NCI-H1436 treated with DMSO at 0.1 percent for 48 hours (cell line): Measurements from ENCODE around the gene GPR101.
"Not testable (repeated sequence)": the region's sequence is repeated elsewhere in the genome, so short reads cannot be mapped to it uniquely, and the experiment has no call there.

Source experiments
- DNase-seq: peaks from one replicate; lab custom pipeline; 2025; lab: John Stamatoyannopoulos, UW

The GPR101 gene

DNA sequence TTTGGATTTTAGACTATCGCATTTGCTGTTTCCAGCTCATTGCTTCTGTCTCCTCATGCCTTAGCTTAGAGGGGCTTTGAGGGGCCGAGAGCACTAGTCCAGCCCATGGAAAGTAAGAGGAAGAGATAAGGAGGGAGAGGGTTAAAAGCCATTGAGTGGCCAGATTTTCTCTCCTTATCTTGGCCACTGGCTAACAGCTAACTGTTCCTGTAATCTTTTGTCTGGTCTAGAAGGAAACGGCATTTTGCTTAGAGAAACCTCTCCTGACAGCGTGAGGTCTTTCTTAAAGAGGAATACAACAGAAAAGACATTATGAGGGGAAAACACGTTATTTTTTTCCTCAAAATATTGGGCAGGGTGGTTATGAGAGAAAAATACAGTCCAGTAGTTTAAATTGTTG is 7.9 kb downstream of the GPR101 start:
- no peak for DNase-seq

DNA sequence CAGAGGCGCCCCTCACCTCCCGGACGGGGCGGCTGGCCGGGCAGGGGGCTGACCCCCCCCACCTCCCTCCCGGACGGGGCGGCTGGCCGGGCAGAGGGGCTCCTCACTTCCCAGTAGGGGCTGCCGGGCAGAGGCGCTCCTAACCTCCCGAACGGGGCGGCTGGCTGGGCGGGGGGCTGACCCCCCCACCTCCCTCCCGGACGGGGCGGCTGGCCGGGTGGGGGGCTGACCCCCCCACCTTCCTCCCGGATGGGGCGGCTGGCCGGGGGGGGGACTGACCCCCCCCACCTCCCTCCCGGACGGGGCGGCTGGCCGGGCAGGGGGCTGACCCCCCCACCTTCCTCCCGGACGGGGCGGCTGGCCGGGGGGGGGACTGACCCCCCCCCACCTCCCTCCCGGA is 33.6 kb downstream of the GPR101 start:
- not testable (repeated sequence) for DNase-seq

DNA sequence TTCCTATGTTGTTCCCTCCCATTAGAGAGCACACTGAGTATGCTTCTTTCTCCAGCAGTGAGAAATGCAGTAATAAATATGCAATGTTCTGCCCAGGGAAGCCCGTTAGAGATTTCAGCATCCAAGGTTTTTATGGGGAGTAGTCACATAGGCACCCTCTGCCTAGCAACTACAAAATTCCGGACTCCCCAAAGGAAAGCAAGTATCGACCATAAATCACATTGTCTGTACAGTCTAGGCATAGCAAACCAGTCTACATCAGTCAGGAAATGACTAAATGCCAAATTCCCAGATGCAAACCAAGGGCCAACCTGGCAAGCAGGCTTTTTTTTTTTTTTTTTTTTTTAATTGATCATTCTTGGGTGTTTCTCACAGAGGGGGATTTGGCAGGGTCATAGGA is 34.8 kb downstream of the GPR101 start:
- DNase-seq: no peak
